22Rv1 (cell line): Measurements from ENCODE around the gene CRYBG2.

Source experiments
- H3K27ac ChIP-seq: fragments of 450-650 bp; 2 replicates; pipeline ENCODE4 v1.5.1; 2017
- CTCF ChIP-seq: fragments of 450-650 bp; IDR thresholded peaks from 2 replicates; pipeline ENCODE4 v1.5.1; 2017; ENCODE audit warnings: mild to moderate bottlenecking
- ZFX ChIP-seq: fragments of 450-650 bp; IDR thresholded peaks from 2 replicates; pipeline ENCODE4 v1.6.1; 2017; ENCODE audit warnings: antibody characterized with exemption, borderline replicate concordance

The CRYBG2 gene

GRCh38 chr1:26360807-26361604 is 7.1 kb upstream of the CRYBG2 start:
- no peak for TF ChIP-seq ZFX
- TF ChIP-seq CTCF = no peak
- H3K27ac ChIP-seq = no peak overlapping the region

DNA sequence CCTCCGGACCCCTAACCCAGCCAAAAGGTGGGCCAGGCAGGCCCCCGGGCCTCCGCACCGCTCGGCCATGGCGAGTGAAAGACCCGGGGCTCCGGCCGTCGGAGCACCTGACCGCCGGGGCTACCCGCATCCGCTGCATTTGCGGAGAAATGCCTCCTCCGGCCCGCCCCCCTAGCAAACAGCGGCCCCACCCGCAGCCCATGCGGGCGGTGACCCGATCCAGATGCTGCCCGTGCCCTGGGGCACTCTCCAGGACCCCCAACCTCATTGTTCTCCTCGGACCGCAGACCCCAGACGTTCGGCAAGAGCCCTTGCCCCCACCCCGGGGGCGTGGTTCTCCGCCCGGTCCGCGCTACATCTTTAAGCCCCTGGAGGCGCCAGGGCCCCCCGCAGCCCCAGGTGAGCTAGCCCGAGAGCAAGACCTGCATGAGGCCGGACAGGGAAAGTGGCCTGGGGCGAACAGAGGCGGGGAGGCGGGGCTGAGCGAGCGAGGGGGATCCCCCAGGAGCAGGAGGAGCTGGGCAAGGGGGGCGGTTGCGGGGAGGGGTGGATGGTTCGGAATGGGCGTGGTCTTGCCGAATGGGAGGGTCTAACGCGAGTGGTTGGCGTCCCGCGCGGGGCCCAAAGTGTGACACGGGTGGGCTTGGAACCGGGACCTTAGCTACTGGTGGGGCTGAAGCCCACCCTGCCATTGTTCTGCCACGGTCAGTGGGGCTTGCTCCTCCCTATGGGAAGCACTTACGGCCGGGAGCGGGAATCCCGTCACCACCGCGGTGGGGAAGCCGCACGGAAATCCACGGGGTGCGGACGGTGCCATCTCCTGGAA is 6.3 kb upstream of the CRYBG2 start:
- H3K27ac ChIP-seq = no peak overlapping the region
- TF ChIP-seq CTCF = no peak
- no peak for TF ChIP-seq ZFX

DNA sequence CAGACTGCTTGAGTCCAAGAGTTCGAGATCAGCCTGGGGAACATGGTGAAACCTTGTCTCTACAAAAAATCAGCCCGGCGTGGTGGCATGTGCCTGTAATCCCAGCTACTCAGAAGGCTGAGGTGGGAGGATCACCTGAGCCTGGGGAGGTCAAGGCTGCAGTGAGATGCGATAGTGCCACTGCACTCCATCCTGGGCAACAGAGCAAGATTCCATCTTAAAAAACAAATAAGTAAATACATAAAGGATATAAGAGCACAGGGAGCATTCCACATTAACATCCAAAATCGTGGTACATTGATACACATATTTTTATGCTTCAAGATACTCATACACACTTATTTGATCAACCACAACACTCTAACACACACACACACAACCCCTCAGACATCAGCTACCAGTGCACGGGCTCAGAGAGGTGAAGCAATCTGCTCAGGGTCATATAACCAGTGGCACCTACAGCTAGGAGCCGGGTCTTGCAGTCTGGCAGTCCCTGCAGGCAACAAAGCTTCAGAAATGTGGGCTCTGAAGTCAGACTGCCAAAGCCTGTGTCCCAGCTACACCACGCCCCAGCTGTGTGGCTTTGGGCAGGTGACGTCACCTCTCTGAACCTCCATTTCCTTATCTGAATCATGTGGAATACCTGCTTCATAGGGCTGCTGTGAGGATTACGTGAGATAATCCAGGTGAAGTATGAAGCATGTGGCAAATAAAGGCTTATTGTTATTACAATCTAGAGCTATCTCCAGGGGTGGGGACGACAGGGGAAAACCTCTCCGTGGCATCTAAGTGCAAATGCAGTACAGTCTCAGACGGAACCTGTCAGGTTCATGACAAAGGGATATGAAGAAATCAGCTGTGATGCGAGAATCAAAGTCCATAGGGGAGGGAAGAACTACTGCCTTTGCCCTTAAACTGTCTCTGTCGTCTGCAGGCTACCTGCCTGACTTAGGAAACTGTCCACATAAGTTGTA is 4.8 kb upstream of the CRYBG2 start:
- no peak overlapping the region for H3K27ac ChIP-seq
- TF ChIP-seq CTCF (no peak), ZFX (no peak)

DNA sequence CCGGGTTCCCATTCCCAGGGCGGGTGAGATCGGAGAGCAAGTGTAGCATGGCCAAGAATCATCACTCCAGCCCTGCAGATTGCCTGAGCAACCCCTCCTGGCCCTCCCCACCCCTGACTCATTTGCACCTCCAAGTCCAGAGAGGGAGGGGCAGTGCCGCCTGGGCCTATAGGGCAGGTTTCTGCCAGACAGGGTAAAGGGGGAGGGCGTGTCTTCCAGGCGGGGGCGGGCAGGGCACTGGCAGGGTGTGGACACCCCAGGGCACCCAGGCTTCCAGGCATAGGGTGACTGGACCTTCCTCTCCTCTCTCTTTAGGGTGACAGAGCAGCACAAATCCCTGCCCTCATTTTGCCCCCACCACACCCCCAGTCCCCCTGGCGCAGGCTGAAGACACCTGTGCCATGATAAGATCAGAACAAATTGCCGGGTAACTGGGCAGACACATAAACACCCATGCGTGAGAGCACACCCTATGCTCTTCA is 3.2 kb upstream of the CRYBG2 start:
- TF ChIP-seq CTCF = no peak
- no peak for TF ChIP-seq ZFX
- no peak overlapping the region for H3K27ac ChIP-seq

GRCh38 chr1:26356106-26356505 is 2.2 kb upstream of the CRYBG2 start:
- H3K27ac ChIP-seq = no peak overlapping the region

DNA sequence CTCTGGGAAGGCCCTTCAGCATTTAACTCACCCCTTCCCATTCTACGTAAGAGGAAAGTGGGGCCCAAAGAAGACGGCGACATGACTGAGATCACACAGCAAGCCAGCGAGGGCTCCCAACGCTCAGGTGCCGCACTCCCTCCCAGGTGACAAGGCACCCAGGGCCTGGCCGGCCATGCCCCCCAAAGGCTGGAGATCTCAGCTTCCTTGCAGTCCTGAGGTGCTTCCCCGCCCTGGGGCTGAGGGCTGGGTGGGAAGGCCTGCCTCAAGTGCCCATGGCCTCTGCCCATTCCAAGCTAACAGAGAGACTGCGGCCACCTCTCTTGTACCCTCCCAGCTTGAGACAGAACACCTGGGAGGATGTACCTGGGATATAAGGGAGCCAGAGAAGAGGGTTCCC is 1.0 kb upstream of the CRYBG2 start:
- no peak overlapping the region for H3K27ac ChIP-seq
- TF ChIP-seq ZFX = no peak
- TF ChIP-seq CTCF = no peak

More at GRCh38 chr1:26356106-26356505, 2.2 kb upstream of the CRYBG2 start:
- TF ChIP-seq ZFX (no peak), CTCF (no peak)
